ENCODE measurements around the gene FNDC5. TPM values are rescaled to one million over a fixed set of nuclear protein-coding genes. Genes with fewer than 3 reads are reported as not detected.
A peak's percentile ranks its signal among the peaks of the same experiment; 100 is the strongest.

FNDC5 gene
- total RNA-seq, 2 donors from 2014 or later = 0.45 to 0.64 TPM

- intact Hi-C loops (cut with DNase I) = loop anchor here (5.0 to 10.0 kb wide), 2 partner anchors 54 to 209 kb away; no protein-coding TSS in a partner anchor
- H3K9me3 ChIP-seq = no peaks in the 10 kb centered on the region
- no peak for DNase-seq
These were observed 7.9 kb upstream of the FNDC5 start for GRCh38 chr1:32878637-32879041.

GRCh38 chr1:32878183-32878582, 7.5 kb upstream of the FNDC5 start:
- TF ChIP-seq CTCF (IDR thresholded peaks at IDR 0.05) = no peak
- intact Hi-C loops (cut with DNase I) = loop anchor here (5.0 to 10.0 kb wide), 2 partner anchors 53 to 209 kb away; no protein-coding TSS in a partner anchor
- no peak overlapping the region for H3K9ac ChIP-seq (ENCODE audit: low read depth in 2 of 2, low read length in 2 of 2)
- H3K36me3 ChIP-seq = no peaks in the 10 kb centered on the region
- no peaks in the 10 kb centered on the region for H3K4me1 ChIP-seq
- H3K27me3 ChIP-seq = no peaks in the 10 kb centered on the region
- H3K4me3 ChIP-seq = no peak overlapping the region
- no peaks in the 10 kb centered on the region for H3K9me3 ChIP-seq
- no peak overlapping the region for H3K27ac ChIP-seq
- DNase-seq = no peak

More at GRCh38 chr1:32878637-32879041, 7.9 kb upstream of the FNDC5 start:
- no peaks in the 10 kb centered on the region for H3K27me3 ChIP-seq
- no peak overlapping the region for H3K4me3 ChIP-seq
- TF ChIP-seq CTCF (IDR thresholded peaks at IDR 0.05) = no peak
- no peak overlapping the region for H3K27ac ChIP-seq
- H3K36me3 ChIP-seq = no peaks in the 10 kb centered on the region
- H3K9ac ChIP-seq (ENCODE audit: low read depth in 2 of 2, low read length in 2 of 2) = no peak overlapping the region
- H3K4me1 ChIP-seq = no peaks in the 10 kb centered on the region

GRCh38 chr1:32877211-32878110, 6.7 kb upstream of the FNDC5 start:
- Histone ChIP-seq H3K9ac (ENCODE audit: low read depth in 2 of 2, low read length in 2 of 2) (no peak overlapping the region), H3K27me3 (peaks cover 1% of the 10 kb centered on the region), H3K27ac (no peak overlapping the region), H3K4me1 (no peaks in the 10 kb centered on the region), H3K36me3 (no peaks in the 10 kb centered on the region), H3K9me3 (no peaks in the 10 kb centered on the region), H3K4me3 (no peak overlapping the region)
- no peak for TF ChIP-seq CTCF (IDR thresholded peaks at IDR 0.05)
- intact Hi-C loops (cut with DNase I) = loop anchor here (5.0 to 10.0 kb wide), 2 partner anchors 53 to 210 kb away; no protein-coding TSS in a partner anchor
- no peak for DNase-seq

- Histone ChIP-seq H3K9ac (ENCODE audit: low read depth in 2 of 2, low read length in 2 of 2) (no peak overlapping the region), H3K9me3 (no peaks in the 10 kb centered on the region), H3K4me1 (no peaks in the 10 kb centered on the region), H3K27ac (no peak overlapping the region), H3K4me3 (no peak overlapping the region), H3K36me3 (no peaks in the 10 kb centered on the region), H3K27me3 (peaks cover 9% of the 10 kb centered on the region)
- TF ChIP-seq CTCF (IDR thresholded peaks at IDR 0.05) = peak; percentile 91
- intact Hi-C loops (cut with DNase I) = loop anchor here (5.0 to 10.0 kb wide), 2 partner anchors 52 to 211 kb away; no protein-coding TSS in a partner anchor
- peak; percentile 68 for DNase-seq
These were observed 5.9 kb upstream of the FNDC5 start for GRCh38 chr1:32876341-32877210.
